Transverse colon (tissue), 3 donors: ENCODE measurements around the gene CORO2A.

Experiments used
- EP300 ChIP-seq: sonication (generic); formaldehyde crosslinking; IDR thresholded peaks from one replicate; pipeline ENCODE4 v1.6.1; 2017; ENCODE audit warnings: antibody characterized with exemption, low read depth
- TF ChIP-seq, protein P1 (sequence below), 5 experiments: fragments of 200-600 bp in 3 of 5; fragments of 450-650 bp in 2 of 5; sonication (generic) in 3 of 5; IDR thresholded peaks; 1 replicate in 2 of 5; 2 replicates in 3 of 5; pipeline ENCODE4 v1.5.1; 2016 to 2017; ENCODE audit warnings: antibody characterized with exemption in 5 of 5, inconsistent platforms in 3 of 5, mild to moderate bottlenecking in 2 of 5, moderate library complexity in 1 of 5

DNA sequence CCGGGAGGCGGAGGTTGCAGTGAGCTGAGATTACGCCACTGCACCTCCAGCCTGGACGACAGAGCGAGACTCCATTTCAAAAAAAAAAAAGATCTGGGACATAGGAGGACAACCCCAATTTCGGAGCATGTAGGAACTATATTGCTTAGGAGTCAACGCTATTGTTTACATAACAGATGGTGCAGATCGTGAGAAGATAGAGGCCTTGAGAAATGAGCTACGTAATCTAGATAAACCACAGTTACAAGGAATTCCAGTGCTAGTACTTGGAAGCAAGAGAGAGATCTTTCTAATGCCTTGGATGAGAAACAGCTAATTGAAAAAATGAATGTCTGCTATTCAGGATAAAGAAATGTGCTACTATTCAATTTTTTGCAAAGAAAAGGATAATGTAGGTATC is 42.7 kb upstream of the CORO2A start:
- TF ChIP-seq, protein P1, sequence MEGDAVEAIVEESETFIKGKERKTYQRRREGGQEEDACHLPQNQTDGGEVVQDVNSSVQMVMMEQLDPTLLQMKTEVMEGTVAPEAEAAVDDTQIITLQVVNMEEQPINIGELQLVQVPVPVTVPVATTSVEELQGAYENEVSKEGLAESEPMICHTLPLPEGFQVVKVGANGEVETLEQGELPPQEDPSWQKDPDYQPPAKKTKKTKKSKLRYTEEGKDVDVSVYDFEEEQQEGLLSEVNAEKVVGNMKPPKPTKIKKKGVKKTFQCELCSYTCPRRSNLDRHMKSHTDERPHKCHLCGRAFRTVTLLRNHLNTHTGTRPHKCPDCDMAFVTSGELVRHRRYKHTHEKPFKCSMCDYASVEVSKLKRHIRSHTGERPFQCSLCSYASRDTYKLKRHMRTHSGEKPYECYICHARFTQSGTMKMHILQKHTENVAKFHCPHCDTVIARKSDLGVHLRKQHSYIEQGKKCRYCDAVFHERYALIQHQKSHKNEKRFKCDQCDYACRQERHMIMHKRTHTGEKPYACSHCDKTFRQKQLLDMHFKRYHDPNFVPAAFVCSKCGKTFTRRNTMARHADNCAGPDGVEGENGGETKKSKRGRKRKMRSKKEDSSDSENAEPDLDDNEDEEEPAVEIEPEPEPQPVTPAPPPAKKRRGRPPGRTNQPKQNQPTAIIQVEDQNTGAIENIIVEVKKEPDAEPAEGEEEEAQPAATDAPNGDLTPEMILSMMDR (IDR thresholded peaks at IDR 0.05) = no peak
- no peak for TF ChIP-seq EP300
